ENCODE measurements around the gene ADGRL1. TPM values are rescaled to one million over a fixed set of nuclear protein-coding genes. Genes with fewer than 3 reads are reported as not detected.
"Not testable (repeated sequence)": the region's sequence is repeated elsewhere in the genome, so short reads cannot be mapped to it uniquely, and the experiment has no call there.

Gene ADGRL1
- total RNA-seq, 1 donor from 2014 or later: 68.1 TPM

DNA sequence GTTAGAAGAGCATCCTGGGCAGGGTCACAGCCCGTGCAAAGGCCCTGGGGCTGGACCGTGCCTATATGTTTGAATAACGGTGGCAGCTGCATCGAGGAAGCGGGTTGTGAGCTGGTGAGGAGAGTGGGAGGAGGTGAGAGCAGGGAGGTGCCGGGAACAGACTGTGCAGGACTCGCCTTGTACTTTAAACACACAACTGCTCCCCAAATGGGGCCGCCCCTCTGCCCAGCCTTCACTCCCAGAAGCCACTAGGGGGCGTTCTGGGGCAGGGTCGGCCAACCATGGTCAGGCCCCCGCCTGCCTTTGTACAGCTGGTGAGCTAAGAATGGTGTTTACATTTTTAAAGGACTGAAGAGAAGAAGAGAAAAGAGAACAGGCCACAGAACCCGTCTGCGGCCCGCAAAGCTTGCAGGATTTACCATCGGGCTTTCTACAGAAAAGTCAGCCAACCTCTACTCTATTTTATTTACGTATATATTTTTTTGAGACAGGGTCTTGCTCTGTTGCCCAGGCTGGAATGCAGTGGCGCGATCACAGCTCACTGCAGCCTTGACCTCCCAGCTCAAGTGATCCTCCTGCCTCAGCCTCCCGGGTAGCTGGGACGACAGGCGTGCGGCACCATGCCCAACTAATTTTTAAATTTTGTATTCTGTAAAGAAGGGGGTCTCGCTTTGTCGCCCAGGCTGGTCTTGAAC, 5.7 kb downstream of the ADGRL1 start:
- TF ChIP-seq, protein P1, sequence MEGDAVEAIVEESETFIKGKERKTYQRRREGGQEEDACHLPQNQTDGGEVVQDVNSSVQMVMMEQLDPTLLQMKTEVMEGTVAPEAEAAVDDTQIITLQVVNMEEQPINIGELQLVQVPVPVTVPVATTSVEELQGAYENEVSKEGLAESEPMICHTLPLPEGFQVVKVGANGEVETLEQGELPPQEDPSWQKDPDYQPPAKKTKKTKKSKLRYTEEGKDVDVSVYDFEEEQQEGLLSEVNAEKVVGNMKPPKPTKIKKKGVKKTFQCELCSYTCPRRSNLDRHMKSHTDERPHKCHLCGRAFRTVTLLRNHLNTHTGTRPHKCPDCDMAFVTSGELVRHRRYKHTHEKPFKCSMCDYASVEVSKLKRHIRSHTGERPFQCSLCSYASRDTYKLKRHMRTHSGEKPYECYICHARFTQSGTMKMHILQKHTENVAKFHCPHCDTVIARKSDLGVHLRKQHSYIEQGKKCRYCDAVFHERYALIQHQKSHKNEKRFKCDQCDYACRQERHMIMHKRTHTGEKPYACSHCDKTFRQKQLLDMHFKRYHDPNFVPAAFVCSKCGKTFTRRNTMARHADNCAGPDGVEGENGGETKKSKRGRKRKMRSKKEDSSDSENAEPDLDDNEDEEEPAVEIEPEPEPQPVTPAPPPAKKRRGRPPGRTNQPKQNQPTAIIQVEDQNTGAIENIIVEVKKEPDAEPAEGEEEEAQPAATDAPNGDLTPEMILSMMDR (IDR thresholded peaks at IDR 0.05; ENCODE audit: partially characterized antibody, unreplicated experiment): peak; percentile 78
- Mint-ChIP-seq H3K27ac (ENCODE audit: unreplicated experiment) (peak overlapping the region; percentile 82), H3K9me3 (ENCODE audit: unreplicated experiment) (peaks cover 10% of the 10 kb centered on the region), H3K27me3 (ENCODE audit: unreplicated experiment) (peaks cover 11% of the 10 kb centered on the region)
- peak; percentile 56 for DNase-seq
- H3K4me3 Mint-ChIP-seq (ENCODE audit: unreplicated experiment); H3K4me1 Mint-ChIP-seq (ENCODE audit: low read depth, unreplicated experiment); H3K36me3 Mint-ChIP-seq (ENCODE audit: unreplicated experiment): not testable (repeated sequence)

DNA sequence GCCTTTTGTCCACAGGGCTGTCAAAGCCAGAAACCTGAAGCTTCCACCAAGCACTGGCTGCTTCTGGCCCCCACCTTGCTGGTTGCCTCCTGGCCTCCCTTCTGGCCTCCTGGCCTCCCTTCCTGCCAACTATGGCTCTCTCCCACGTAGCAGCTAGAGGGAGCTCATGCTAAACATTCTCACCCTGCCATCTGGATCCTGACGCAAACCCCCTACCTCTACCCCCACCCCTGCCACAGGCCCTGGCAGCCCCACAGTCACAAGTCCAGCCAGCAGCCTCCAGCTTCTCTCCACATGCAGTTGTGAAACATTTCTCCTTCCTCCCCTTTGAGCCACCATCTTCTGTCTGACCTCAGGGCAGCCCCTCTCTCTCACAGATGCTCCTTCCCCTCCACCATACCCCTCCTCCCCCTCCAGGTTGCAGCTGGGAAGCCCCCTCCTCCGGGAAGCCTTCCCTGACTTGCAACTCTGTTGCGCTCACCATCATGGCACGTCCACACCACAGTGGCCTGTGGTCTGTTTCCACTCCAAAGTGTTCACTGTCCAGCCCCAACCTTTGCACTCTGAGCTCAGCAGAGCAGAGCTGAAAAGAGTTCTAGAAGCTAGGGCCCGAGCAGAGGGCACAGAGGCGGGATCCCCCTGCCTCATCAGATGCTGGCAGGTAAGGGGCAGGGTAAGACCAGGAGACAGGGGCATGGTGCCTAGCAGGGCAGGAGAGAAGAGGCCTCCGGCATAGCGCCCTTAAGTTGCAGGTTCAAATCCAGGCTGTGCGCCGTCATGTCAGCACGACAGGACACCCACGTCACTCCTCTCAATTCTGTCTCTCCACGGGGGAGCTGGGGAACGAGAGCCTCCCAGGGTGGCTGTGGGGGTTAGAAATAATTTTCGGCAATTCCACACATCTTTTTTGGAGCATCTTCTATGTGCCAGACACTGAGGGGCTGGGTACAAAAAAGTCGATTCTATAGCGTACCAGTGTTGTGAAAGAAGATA, 7.3 kb downstream of the ADGRL1 start:
- Mint-ChIP-seq H3K9me3 (ENCODE audit: unreplicated experiment) (peaks cover 7% of the 10 kb centered on the region), H3K4me3 (ENCODE audit: unreplicated experiment) (no peak overlapping the region), H3K36me3 (ENCODE audit: unreplicated experiment) (no peaks in the 10 kb centered on the region), H3K27ac (ENCODE audit: unreplicated experiment) (peak overlapping the region; percentile 22), H3K27me3 (ENCODE audit: unreplicated experiment) (peaks cover 6% of the 10 kb centered on the region), H3K4me1 (ENCODE audit: low read depth, unreplicated experiment) (peaks cover 5% of the 10 kb centered on the region)
- TF ChIP-seq, protein P1 (IDR thresholded peaks at IDR 0.05; ENCODE audit: partially characterized antibody, unreplicated experiment): no peak
- peak; percentile 32 for DNase-seq

GRCh38 chr19:14197882-14198281, 8.1 kb downstream of the ADGRL1 start:
- TF ChIP-seq, protein P1 (IDR thresholded peaks at IDR 0.05; ENCODE audit: partially characterized antibody, unreplicated experiment): no peak
- H3K9me3 Mint-ChIP-seq (ENCODE audit: unreplicated experiment): peaks cover 7% of the 10 kb centered on the region
- H3K4me3 Mint-ChIP-seq (ENCODE audit: unreplicated experiment): no peak overlapping the region
- DNase-seq: no peak
- H3K27ac Mint-ChIP-seq (ENCODE audit: unreplicated experiment): no peak overlapping the region
- H3K27me3 Mint-ChIP-seq (ENCODE audit: unreplicated experiment): peaks cover 6% of the 10 kb centered on the region
- peaks cover 5% of the 10 kb centered on the region for H3K4me1 Mint-ChIP-seq (ENCODE audit: low read depth, unreplicated experiment)
- no peaks in the 10 kb centered on the region for H3K36me3 Mint-ChIP-seq (ENCODE audit: unreplicated experiment)

GRCh38 chr19:14197288-14197687, 8.7 kb downstream of the ADGRL1 start:
- not testable (repeated sequence) for H3K4me1 Mint-ChIP-seq (ENCODE audit: low read depth, unreplicated experiment); DNase-seq; H3K9me3 Mint-ChIP-seq (ENCODE audit: unreplicated experiment); H3K27ac Mint-ChIP-seq (ENCODE audit: unreplicated experiment); H3K27me3 Mint-ChIP-seq (ENCODE audit: unreplicated experiment); H3K36me3 Mint-ChIP-seq (ENCODE audit: unreplicated experiment); H3K4me3 Mint-ChIP-seq (ENCODE audit: unreplicated experiment)

- DNase-seq: peak; percentile 83
- not testable (repeated sequence) for H3K36me3 Mint-ChIP-seq (ENCODE audit: unreplicated experiment); H3K27me3 Mint-ChIP-seq (ENCODE audit: unreplicated experiment); H3K9me3 Mint-ChIP-seq (ENCODE audit: unreplicated experiment); H3K4me3 Mint-ChIP-seq (ENCODE audit: unreplicated experiment); H3K27ac Mint-ChIP-seq (ENCODE audit: unreplicated experiment); H3K4me1 Mint-ChIP-seq (ENCODE audit: low read depth, unreplicated experiment)
- TF ChIP-seq, protein P1 (IDR thresholded peaks at IDR 0.05; ENCODE audit: partially characterized antibody, unreplicated experiment): peak; percentile 76
Observed at GRCh38 chr19:14196105-14196504, 9.9 kb downstream of the ADGRL1 start.

GRCh38 chr19:14195216-14195615, 10.8 kb downstream of the ADGRL1 start:
- H3K27me3 Mint-ChIP-seq (ENCODE audit: unreplicated experiment): not testable (repeated sequence)

More at GRCh38 chr19:14195216-14195615, 10.8 kb downstream of the ADGRL1 start:
- H3K36me3 Mint-ChIP-seq (ENCODE audit: unreplicated experiment); H3K4me3 Mint-ChIP-seq (ENCODE audit: unreplicated experiment); H3K4me1 Mint-ChIP-seq (ENCODE audit: low read depth, unreplicated experiment); H3K27ac Mint-ChIP-seq (ENCODE audit: unreplicated experiment); H3K9me3 Mint-ChIP-seq (ENCODE audit: unreplicated experiment); DNase-seq: not testable (repeated sequence)

All from glutamatergic neuron (in vitro differentiated cells).